ENCODE data around the gene MPLKIP.
A peak's percentile ranks its signal among the peaks of the same experiment; 100 is the strongest.
"Not testable (repeated sequence)": the region's sequence is repeated elsewhere in the genome, so short reads cannot be mapped to it uniquely, and the experiment has no call there.

Gene MPLKIP

GRCh38 chr7:40167291-40167690 lies 32.9 kb upstream of the MPLKIP start:
- Mint-ChIP-seq H3K4me1 (no peaks in the 10 kb centered on the region), H3K9me3 (no peaks in the 10 kb centered on the region), H3K27ac (no peak overlapping the region), H3K36me3 (ENCODE audit: low read depth) (no peaks in the 10 kb centered on the region), H3K4me3 (no peak overlapping the region), H3K27me3 (ENCODE audit: low read depth) (no peaks in the 10 kb centered on the region)
- TF ChIP-seq, protein P1, sequence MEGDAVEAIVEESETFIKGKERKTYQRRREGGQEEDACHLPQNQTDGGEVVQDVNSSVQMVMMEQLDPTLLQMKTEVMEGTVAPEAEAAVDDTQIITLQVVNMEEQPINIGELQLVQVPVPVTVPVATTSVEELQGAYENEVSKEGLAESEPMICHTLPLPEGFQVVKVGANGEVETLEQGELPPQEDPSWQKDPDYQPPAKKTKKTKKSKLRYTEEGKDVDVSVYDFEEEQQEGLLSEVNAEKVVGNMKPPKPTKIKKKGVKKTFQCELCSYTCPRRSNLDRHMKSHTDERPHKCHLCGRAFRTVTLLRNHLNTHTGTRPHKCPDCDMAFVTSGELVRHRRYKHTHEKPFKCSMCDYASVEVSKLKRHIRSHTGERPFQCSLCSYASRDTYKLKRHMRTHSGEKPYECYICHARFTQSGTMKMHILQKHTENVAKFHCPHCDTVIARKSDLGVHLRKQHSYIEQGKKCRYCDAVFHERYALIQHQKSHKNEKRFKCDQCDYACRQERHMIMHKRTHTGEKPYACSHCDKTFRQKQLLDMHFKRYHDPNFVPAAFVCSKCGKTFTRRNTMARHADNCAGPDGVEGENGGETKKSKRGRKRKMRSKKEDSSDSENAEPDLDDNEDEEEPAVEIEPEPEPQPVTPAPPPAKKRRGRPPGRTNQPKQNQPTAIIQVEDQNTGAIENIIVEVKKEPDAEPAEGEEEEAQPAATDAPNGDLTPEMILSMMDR (IDR thresholded peaks at IDR 0.05; ENCODE audit: unreplicated experiment in 3 of 3): no peak

DNA sequence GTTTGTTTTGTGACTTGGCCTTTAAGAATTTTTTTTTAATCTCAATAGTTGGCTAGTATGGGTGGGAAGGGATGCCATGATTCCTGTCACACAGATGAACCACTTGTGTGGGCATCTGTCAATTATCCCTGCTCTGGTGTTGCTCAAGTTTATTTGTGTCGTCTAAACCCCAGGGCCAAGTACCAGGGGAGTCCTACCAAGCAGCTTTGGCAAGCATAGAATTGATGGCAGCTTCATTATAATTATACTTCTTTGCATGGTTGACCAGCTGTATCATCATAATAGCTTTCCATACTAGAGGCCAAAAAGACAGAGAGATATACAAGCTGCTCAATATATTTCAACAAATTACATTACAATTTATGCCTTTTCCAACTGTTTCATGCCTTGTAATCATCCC lies 30.8 kb upstream of the MPLKIP start:
- Mint-ChIP-seq H3K36me3 (ENCODE audit: low read depth) (no peaks in the 10 kb centered on the region), H3K9me3 (no peaks in the 10 kb centered on the region), H3K4me1 (no peaks in the 10 kb centered on the region), H3K27me3 (ENCODE audit: low read depth) (no peaks in the 10 kb centered on the region), H3K27ac (no peak overlapping the region), H3K4me3 (no peak overlapping the region)
- TF ChIP-seq, protein P1 (IDR thresholded peaks at IDR 0.05; ENCODE audit: unreplicated experiment in 3 of 3): no peak

DNA sequence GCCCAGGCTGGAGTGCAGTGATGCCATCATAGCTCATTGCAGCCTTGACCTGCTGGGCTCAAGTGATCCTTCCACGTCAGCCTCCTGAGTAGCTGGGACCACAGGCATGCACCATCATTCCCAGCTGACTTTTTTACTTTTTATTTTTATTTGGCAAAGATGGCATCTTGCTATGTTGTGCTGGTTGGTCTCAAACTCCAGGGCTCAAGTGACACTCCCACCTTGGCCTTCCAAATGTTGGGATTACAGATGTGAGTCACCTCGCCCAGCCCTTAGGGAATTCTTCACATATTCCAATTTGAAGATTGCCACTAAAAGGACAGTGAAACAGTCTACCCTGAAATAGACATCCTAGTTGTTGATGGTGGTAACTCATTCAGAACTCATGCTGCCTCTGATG lies 28.1 kb upstream of the MPLKIP start:
- no peaks in the 10 kb centered on the region for H3K4me1 Mint-ChIP-seq
- no peaks in the 10 kb centered on the region for H3K27me3 Mint-ChIP-seq (ENCODE audit: low read depth)
- no peak overlapping the region for H3K4me3 Mint-ChIP-seq
- TF ChIP-seq, protein P1 (IDR thresholded peaks at IDR 0.05; ENCODE audit: unreplicated experiment in 3 of 3): no peak
- H3K9me3 Mint-ChIP-seq: no peaks in the 10 kb centered on the region
- H3K27ac Mint-ChIP-seq: no peak overlapping the region
- no peaks in the 10 kb centered on the region for H3K36me3 Mint-ChIP-seq (ENCODE audit: low read depth)

DNA sequence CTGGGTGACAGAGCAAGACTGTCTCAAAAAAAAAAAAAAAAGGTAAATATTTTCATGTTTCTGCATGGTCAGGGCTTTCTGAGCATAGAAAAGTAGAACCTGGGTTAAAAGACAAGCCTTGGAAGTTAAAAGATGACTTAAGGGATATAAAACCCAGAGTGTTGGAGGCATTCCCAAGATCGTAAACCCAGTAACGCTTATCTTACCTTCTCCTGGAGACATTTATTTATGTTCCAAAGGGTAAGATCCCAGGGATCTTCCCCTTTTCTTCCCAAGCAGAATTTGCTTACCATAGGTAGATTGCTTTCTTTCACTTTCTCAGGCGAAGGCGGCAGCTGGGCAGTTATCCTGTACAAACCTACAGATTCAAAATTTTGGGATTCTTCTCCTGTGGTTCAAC lies 22.6 kb upstream of the MPLKIP start:
- no peaks in the 10 kb centered on the region for H3K9me3 Mint-ChIP-seq
- peak overlapping the region in 1 of 3 experiments; percentile 13 for H3K4me3 Mint-ChIP-seq
- no peaks in the 10 kb centered on the region for H3K36me3 Mint-ChIP-seq (ENCODE audit: low read depth)
- no peaks in the 10 kb centered on the region for H3K4me1 Mint-ChIP-seq
- TF ChIP-seq, protein P1 (IDR thresholded peaks at IDR 0.05; ENCODE audit: unreplicated experiment in 3 of 3): no peak
- H3K27ac Mint-ChIP-seq: peak overlapping the region; percentile 43 to 84 (median 52)
- no peaks in the 10 kb centered on the region for H3K27me3 Mint-ChIP-seq (ENCODE audit: low read depth)

DNA sequence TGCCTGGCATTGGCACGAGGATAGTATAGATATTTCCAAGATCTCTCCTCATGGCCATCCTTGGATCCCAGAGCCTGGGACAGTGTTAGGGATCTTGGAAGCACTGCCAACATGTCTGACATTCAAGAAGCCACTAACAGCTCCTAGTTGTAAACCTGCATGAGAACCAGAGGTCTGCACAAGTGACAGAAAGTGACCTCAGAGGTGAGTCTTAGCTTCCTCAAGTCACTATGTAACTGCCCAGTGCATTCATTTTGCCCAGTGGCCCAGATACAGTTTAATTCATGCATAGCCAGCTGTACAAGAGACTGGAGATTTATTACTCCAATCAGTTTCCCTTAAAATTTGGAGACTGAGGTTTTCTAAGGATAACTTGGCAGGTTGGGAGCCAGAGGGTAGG lies 17.1 kb upstream of the MPLKIP start:
- Mint-ChIP-seq H3K4me3 (no peak overlapping the region), H3K9me3 (no peaks in the 10 kb centered on the region), H3K27ac (no peak overlapping the region), H3K27me3 (ENCODE audit: low read depth) (no peaks in the 10 kb centered on the region), H3K36me3 (ENCODE audit: low read depth) (peaks cover 4% of the 10 kb centered on the region), H3K4me1 (no peaks in the 10 kb centered on the region)
- TF ChIP-seq, protein P1 (IDR thresholded peaks at IDR 0.05; ENCODE audit: unreplicated experiment in 3 of 3): no peak

DNA sequence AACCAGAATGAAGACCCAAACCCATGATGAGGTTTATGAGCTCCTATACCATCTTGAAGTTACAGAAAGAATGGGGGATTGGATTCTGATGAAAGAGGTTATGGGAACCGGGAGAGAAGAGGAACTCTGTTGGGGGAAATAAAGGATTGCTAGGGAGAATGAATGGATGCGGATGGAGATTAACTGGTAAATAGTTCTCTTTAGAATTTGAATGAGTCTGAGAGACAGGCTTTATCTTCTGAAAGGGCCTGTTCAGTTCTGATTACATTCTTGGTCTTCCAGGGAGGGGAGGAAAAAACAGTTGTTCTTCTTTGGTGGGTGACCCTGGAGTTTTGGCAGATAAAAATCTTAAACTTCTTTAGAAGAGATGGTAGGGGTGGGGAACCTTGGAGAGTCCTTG lies 14.2 kb upstream of the MPLKIP start:
- H3K4me3 Mint-ChIP-seq: no peak overlapping the region
- H3K4me1 Mint-ChIP-seq: no peaks in the 10 kb centered on the region
- H3K27ac Mint-ChIP-seq: no peak overlapping the region
- no peaks in the 10 kb centered on the region for H3K9me3 Mint-ChIP-seq
- H3K36me3 Mint-ChIP-seq (ENCODE audit: low read depth): peaks cover 4% of the 10 kb centered on the region
- TF ChIP-seq, protein P1 (IDR thresholded peaks at IDR 0.05; ENCODE audit: unreplicated experiment in 3 of 3): no peak
- no peaks in the 10 kb centered on the region for H3K27me3 Mint-ChIP-seq (ENCODE audit: low read depth)

GRCh38 chr7:40148247-40148580 lies 13.8 kb upstream of the MPLKIP start:
- H3K9me3 Mint-ChIP-seq; H3K36me3 Mint-ChIP-seq (ENCODE audit: low read depth); H3K27me3 Mint-ChIP-seq (ENCODE audit: low read depth); H3K4me1 Mint-ChIP-seq; H3K4me3 Mint-ChIP-seq: not testable (repeated sequence)
- peak overlapping the region in 1 of 3 experiments; percentile 1 for H3K27ac Mint-ChIP-seq

Data from nephron (organoid).